HG02763 (cell line): Measurements from ENCODE around the gene SHANK3.

Experiments used
- ATAC-seq: cut with Tn5 transposase; IDR thresholded peaks from one replicate; pipeline ENCODE4 v1.9.1; 2021; ENCODE audit warnings: mild to moderate bottlenecking, moderate library complexity; ENCODE audit not compliant: unreplicated experiment

SHANK3 gene

DNA sequence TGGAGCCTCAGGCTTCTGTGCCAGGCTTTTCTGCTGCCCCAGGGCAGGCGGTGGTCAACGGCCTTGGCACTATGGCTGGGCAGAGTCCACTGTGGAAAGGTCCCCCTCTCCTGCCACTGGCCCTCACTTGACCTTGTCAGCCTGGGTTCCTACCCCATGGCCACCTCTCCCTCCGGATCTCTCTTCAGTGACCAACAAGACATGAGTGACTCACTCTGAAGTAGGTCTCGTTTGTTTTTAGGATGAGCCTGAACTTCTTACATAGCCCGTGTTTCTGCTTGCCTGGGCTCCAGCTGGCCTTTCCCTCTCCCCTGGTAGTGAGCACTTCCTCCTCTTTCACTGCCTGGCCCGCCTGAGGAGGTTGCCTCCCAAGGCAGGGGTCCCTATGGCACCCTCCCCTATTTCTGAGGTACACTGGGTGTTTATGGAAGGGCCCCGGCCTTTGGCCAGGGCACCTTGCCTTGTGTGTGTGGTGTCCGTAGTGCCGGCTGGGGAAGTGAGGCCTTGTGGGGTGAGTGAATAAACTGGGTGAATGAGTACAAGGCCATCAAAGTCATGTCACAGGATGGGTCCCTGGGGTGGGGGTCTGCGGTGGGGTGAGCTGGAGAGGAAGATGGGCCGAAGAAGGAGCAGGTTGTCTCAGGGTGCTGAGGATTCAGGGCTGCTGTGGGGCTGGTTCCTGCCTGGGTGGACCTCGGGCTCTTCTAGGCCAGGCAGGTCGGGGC is 5.0 kb downstream of the SHANK3 start:
- ATAC-seq, result no peak

- ATAC-seq, result no peak
These were observed 5.6 kb downstream of the SHANK3 start for GRCh38 chr22:50678218-50678650.

GRCh38 chr22:50678651-50679521 is 6.3 kb downstream of the SHANK3 start:
- ATAC-seq, result no peak

DNA sequence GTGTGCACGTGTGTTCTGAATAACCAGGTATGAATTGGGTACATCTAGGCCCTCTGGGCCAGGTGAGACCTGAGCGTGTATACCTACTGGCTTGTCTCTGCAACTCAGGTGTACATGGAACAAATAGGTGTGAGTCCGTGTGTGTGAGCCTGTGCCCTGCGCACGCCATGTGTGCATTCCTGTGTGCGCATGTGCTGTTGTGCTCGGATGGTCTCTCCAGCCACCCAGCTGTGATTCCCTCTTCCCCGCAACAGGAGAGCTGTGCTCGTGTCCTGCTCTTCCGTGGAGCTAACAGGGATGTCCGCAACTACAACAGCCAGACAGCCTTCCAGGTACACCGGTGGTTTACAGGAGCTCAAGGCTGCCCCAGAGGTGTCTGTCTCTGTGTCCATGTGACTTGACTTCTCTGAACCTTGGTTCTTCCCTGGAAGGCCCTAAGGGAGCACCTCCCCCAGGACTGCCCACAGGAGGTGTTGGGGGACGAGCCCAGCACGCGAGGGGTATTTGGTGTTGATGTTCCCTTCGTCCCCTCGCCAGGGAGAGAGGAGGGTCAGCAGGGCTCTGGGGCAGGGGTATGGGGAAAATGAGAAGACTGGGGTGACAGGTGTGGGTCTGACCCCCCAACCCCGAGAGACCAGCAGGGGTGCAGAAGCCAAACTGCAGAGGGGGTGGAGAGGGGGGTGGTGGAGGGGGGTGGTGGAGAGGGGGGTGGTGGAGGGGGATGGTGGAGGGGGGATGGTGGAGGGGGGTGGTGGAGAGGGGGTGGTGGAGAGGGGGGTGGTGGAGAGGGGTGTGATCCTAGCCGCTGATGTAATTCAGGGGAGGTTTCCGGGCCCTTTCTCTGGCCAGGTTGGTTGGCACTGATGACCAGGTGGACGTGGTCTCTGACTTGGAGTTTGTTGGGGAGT is 10.7 kb downstream of the SHANK3 start:
- no peak for ATAC-seq

GRCh38 chr22:50683994-50684371 is 11.4 kb downstream of the SHANK3 start:
- ATAC-seq, result no peak

- no peak for ATAC-seq
These were observed 11.9 kb downstream of the SHANK3 start for GRCh38 chr22:50684501-50684900.

GRCh38 chr22:50684986-50685385 is 12.4 kb downstream of the SHANK3 start:
- ATAC-seq, result no peak

- ATAC-seq, result no peak
These were observed 14.2 kb downstream of the SHANK3 start for GRCh38 chr22:50686794-50687193.

DNA sequence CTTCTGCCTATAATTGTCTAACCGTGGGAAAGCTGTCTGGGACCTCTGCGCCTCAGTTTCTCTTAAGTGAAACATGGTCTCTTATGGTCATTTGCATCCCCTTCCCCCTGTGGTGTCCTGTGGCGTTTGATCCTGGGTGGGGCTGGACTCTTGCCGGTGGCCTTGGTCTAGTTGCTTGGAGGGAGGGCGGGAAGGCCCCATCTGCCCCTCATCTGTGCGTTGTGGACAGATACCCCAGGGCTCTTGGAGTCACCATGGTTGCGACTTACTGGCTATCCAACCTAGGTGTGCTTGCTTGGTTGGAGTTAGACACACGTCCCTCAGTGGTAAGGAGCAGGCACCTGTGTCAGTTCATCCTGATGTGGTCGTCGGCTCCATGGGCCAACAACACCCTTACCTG is 15.2 kb downstream of the SHANK3 start:
- no peak for ATAC-seq

GRCh38 chr22:50688448-50688847 is 15.8 kb downstream of the SHANK3 start:
- no peak for ATAC-seq

- ATAC-seq, result no peak
These were observed 18.9 kb downstream of the SHANK3 start for GRCh38 chr22:50691521-50691920.

- ATAC-seq, result no peak
These were observed 20.8 kb downstream of the SHANK3 start for GRCh38 chr22:50693462-50693861.

DNA sequence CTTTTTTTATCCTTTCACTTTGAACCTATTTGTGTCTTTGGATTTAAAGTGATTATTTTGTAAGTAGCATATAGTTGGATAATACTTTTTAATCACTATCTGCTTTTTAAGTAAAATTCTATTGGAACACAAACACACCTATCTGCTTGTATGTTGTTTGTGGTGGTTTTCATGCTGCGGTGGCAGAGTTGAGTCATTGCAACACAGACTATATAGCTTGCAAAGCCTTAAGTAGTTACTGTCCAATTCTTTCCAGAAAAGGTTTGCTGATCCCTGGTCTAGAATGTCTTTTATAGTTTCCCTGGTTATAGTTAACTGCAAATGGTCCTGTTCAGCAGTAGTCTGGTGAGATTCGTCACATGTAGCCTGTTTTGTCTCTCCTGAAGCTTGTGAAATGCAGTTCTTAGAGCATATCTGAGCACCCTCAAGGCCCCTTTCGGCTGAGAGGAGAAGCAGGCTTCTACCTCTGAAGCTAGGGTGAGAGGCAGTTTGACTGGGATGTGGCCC is 21.5 kb downstream of the SHANK3 start:
- ATAC-seq, result no peak

GRCh38 chr22:50694766-50695420 is 22.3 kb downstream of the SHANK3 start:
- ATAC-seq, result no peak

DNA sequence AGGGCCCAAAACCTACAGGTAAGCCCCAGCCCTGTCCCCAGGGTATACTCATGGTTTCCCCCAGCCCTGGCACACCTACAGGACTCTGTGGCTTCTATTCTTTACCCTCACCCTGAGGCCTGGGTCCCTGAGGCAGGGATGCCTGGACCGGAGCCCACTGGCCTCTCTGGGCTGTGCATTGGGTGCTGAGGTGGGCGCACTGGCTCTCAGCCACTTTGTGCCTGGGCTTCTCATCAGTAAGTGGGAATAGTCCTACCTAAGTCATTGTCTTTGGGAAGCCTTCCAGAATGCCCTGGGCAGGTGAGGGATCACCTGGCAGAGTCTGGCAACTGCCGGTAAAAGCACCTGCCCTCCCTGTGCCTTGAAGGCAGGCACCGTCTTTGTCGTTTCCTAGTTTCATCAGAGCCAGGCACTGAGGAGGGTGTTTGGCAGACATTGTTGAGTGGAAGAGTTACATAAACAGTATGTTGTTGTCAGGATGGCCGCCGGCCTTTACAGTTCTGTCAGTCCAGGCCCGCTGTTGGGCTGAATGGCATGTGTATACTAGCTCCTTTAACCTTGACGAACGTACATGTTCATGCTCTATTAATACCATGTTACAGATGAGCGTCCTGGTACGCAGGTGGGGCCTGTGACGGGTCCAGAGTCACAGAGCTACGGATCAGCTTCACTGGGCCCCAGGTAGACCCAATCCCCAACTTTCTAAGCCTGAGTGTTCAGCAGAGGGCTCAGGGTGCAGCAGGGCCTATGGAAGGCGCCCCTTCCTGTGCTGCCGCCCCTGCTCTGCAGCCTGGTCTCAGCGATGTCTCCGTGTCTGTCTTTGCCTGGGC is 23.0 kb downstream of the SHANK3 start:
- no peak for ATAC-seq

DNA sequence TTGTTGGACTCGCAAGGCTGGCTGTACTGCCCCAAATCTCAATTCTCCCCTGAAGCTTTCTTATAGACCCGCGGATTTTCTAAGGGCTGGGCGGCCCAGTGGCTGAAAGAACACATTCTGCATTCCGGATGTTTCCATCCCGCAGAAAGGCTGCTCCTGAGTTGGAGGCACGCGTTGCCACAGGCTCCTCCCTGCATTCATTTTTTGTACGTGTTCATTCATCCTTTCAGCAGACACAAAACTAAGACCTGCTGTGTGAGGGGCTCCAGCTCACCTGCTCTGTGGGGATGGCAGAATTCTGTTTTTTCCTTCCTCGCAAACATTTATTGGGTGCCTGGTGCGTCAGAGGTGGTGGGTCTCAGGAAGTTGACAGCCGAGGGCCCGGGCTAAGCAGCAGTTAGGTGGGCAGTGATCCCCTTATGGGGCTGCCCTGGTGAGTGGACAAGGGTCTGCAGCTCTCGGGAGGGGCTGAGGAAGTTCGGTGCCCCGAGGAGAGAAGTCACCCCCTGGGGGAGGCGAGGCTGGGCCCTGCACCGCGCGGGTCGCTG is 23.7 kb downstream of the SHANK3 start:
- ATAC-seq, result no peak

DNA sequence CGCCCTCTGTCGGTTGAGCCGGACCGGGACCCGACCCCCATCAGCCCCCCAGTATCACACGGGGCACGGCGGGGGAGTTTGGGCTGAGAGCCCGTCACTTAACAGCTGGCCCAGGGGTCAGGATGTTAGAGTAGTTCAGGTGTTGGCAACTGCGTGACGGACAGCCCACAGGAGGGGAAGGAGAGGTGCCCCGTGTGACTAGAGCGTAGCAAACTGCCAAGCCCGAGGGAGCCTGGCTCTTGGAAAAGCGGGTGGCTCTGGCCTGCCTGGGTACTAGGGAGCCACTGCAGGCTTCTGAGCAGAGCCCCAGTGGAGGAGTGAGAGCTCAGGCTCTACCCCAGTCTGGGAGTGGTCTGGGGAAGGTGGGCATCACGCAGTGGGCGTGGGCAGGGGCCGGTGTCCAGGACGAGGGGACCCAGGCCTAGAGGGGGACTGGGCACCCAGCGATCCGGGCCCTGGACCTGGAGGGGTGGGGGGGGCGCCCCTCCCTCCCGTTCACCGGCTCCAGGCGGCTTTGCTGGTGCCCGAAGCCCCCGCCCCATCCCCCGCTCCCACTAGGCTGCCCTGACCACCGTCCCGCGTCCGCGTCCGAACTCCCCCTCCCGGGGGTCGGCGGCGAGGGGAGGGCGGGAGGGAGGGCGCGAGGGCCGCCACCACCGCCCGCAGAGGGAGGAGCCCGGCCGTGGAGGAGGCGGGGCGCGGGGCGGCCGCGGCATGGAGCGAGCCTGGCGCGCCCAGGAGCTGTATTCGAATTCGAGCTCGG is 24.4 kb downstream of the SHANK3 start:
- ATAC-seq, result no peak

DNA sequence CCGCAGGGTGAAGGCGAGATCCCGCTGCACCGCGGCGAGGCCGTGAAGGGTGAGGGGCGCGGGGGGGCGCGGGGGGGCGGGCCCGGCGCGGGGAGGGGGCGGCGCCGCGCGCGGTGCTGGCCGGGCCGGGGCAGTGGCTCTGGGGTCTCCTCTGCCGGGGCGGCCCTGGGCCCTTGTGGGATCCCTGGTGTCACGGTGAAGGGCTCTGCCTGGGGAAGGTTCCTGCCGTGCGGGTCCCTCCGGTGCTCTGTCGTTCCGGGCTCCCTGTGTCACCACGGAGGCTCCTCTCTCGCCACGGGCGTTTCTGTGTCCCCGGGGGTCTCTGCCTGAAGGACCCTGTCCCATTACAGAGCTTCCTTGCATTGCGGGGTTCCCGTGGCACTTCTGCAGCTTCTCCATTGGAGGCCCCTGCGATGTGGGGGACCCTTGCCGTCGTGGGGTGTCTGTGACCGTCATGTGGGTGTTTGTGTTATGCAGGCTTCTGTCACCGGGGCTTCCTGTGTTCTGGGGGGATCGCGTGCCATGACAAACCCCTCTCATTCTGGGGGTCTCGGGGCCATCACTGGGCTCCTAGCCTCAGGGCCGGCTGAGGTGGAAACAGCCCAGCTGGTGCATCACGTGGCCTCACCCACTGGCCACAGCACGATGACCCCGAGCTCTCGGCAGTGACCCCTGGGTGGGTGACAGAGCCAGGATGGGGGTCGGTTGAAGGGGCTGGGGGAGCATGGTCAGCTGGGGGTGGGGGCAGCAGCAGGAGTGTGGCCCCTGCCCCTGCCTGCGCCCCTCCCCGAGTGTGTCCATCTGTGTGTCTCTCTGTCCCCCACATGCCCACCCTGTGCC is 25.3 kb downstream of the SHANK3 start:
- ATAC-seq, result no peak
